Vagina (tissue), 2 donors: ENCODE results near the gene ELL3. TPM values are rescaled to one million over a fixed set of nuclear protein-coding genes. Genes with fewer than 3 reads are reported as not detected.
A peak's percentile ranks its signal among the peaks of the same experiment; 100 is the strongest.
"Not testable (repeated sequence)": the region's sequence is repeated elsewhere in the genome, so short reads cannot be mapped to it uniquely, and the experiment has no call there.

Experiments used
- DNase-seq, 2 donors: peaks; one replicate each; pipeline ENCODE4 v3.0.0-alpha.2; 2017; ENCODE audit errors: extremely low spot score in 2 of 2
- H3K27ac ChIP-seq: fragments of 200-600 bp; sonication (generic); one replicate; pipeline ENCODE4 v1.5.1; 2019
- H3K27me3 ChIP-seq: fragments of 200-600 bp; sonication (generic); one replicate; pipeline ENCODE4 v1.5.1; 2019
- H3K36me3 ChIP-seq, 2 donors: fragments of 200-600 bp; sonication (generic); one replicate each; pipeline ENCODE4 v1.5.1; 2017 to 2019
- H3K4me1 ChIP-seq: fragments of 200-600 bp; sonication (generic); one replicate; pipeline ENCODE4 v1.5.1; 2019
- H3K4me3 ChIP-seq, 2 donors: fragments of 200-600 bp; sonication (generic); 1 replicate in 1 of 2; 2 replicates in 1 of 2; pipeline ENCODE4 v1.5.1; 2016 to 2019
- H3K9me3 ChIP-seq: fragments of 200-600 bp; sonication (generic); one replicate; pipeline ENCODE4 v1.5.1; 2019
- CTCF ChIP-seq, 3 experiments: fragments of 450-650 bp in 2 of 3; fragments of 200-600 bp in 1 of 3; sonication (generic) in 1 of 3; IDR thresholded peaks; one replicate each; pipeline ENCODE4 v1.5.1; 2017 to 2019; ENCODE audit warnings: antibody characterized with exemption in 3 of 3, mild to moderate bottlenecking in 2 of 3, moderate library complexity in 2 of 3
- POLR2A ChIP-seq, 2 donors: fragments of 450-650 bp; IDR thresholded peaks; one replicate each; pipeline ENCODE4 v1.6.1; 2017; ENCODE audit warnings: antibody characterized with exemption in 2 of 2, mild to moderate bottlenecking in 2 of 2, moderate library complexity in 2 of 2
- POLR2AphosphoS5 ChIP-seq, 2 donors: sonication (generic); formaldehyde crosslinking; IDR thresholded peaks; one replicate each; pipeline ENCODE4 v1.9.0; 2017; ENCODE audit warnings: antibody characterized with exemption in 2 of 2, mild to moderate bottlenecking in 2 of 2, low read depth in 1 of 2; ENCODE audit not compliant: insufficient read depth in 1 of 2
- intact Hi-C: fragments of 100-400 bp; cut with DNase I; formaldehyde crosslinking; loops from one replicate; pipeline ENCODE4 v1.15.1; 2023
- total RNA-seq: library from RNA; depleted of rRNA; stranded (reverse); fragments of >200 nt; gene quantifications from one replicate; pipeline ENCODE4 v1.2.3, GENCODE V29; 2016

The ELL3 gene
- total RNA-seq, 1 donor from 2014 or later: 15.0 TPM

- Histone ChIP-seq H3K4me1 (peaks cover 12% of the 10 kb centered on the region), H3K4me3 (no peak overlapping the region), H3K27me3 (no peaks in the 10 kb centered on the region), H3K36me3 (peaks cover 4 to 93% of the 10 kb centered on the region in 2 donors), H3K27ac (no peak overlapping the region), H3K9me3 (no peaks in the 10 kb centered on the region)
- TF ChIP-seq POLR2AphosphoS5 (IDR thresholded peaks at IDR 0.05; ENCODE audit: insufficient read depth in 1 of 2, low read depth in 1 of 2) (no peak), CTCF (IDR thresholded peaks at IDR 0.05) (no peak), POLR2A (IDR thresholded peaks at IDR 0.05) (no peak)
- DNase-seq: no peak
- intact Hi-C loops: no loop called here
These were observed 13.9 kb downstream of the ELL3 start for GRCh38 chr15:43762824-43763223.

- no peak overlapping the region for H3K27ac ChIP-seq
- DNase-seq: no peak
- TF ChIP-seq CTCF (IDR thresholded peaks at IDR 0.05): no peak
- TF ChIP-seq POLR2A (IDR thresholded peaks at IDR 0.05): no peak
- no peak for TF ChIP-seq POLR2AphosphoS5 (IDR thresholded peaks at IDR 0.05; ENCODE audit: insufficient read depth in 1 of 2, low read depth in 1 of 2)
- intact Hi-C loops: no loop called here
- peaks cover 63% of the 10 kb centered on the region for H3K4me1 ChIP-seq
- H3K36me3 ChIP-seq: peaks cover 0 to 28% of the 10 kb centered on the region in 2 donors
- no peaks in the 10 kb centered on the region for H3K9me3 ChIP-seq
- no peaks in the 10 kb centered on the region for H3K27me3 ChIP-seq
- no peak overlapping the region for H3K4me3 ChIP-seq
These were observed 24.9 kb downstream of the ELL3 start for GRCh38 chr15:43751885-43752284.

GRCh38 chr15:43749690-43750345 is 26.9 kb downstream of the ELL3 start:
- no peaks in the 10 kb centered on the region for H3K27me3 ChIP-seq
- no peak overlapping the region for H3K27ac ChIP-seq
- H3K4me1 ChIP-seq: peaks cover 69% of the 10 kb centered on the region
- H3K4me3 ChIP-seq: peak overlapping the region in 1 of 2 donors; percentile 3
- intact Hi-C loops: no loop called here
- peaks cover 0 to 11% of the 10 kb centered on the region in 2 donors for H3K36me3 ChIP-seq
- DNase-seq: no peak
- no peaks in the 10 kb centered on the region for H3K9me3 ChIP-seq
- TF ChIP-seq POLR2A (IDR thresholded peaks at IDR 0.05) (no peak), CTCF (IDR thresholded peaks at IDR 0.05) (no peak), POLR2AphosphoS5 (IDR thresholded peaks at IDR 0.05; ENCODE audit: insufficient read depth in 1 of 2, low read depth in 1 of 2) (no peak)

- peak overlapping the region; percentile 89 for H3K27ac ChIP-seq
- H3K4me3 ChIP-seq: peak overlapping the region in 1 of 2 donors; percentile 70
- DNase-seq: no peak
- H3K4me1 ChIP-seq: peaks cover 66% of the 10 kb centered on the region
- no peaks in the 10 kb centered on the region for H3K36me3 ChIP-seq
- TF ChIP-seq POLR2A (IDR thresholded peaks at IDR 0.05): no peak
- no peak for TF ChIP-seq POLR2AphosphoS5 (IDR thresholded peaks at IDR 0.05; ENCODE audit: insufficient read depth in 1 of 2, low read depth in 1 of 2)
- no peak for TF ChIP-seq CTCF (IDR thresholded peaks at IDR 0.05)
- intact Hi-C loops: no loop called here
- no peaks in the 10 kb centered on the region for H3K27me3 ChIP-seq
- no peaks in the 10 kb centered on the region for H3K9me3 ChIP-seq
These were observed 28.4 kb downstream of the ELL3 start for GRCh38 chr15:43748376-43748775.

- peaks cover 53% of the 10 kb centered on the region for H3K4me1 ChIP-seq
- H3K9me3 ChIP-seq, H3K27me3 ChIP-seq, DNase-seq, intact Hi-C loops, H3K36me3 ChIP-seq: not testable (repeated sequence)
- peak overlapping the region; percentile 89 for H3K27ac ChIP-seq
- peak overlapping the region; percentile 70 to 71 for H3K4me3 ChIP-seq
These were observed 29.9 kb downstream of the ELL3 start for GRCh38 chr15:43746903-43747309.
